Coronary artery (tissue), 2 donors: ENCODE results near the gene VPS72.

ENCODE experiments used
- DNase-seq: peaks from one replicate; pipeline ENCODE4 v3.0.0-alpha.2; 2017; ENCODE audit warnings: low spot score
- H3K27ac ChIP-seq, 2 donors: fragments of 200-600 bp; sonication (generic); one replicate each; pipeline ENCODE4 v1.5.1; 2016 to 2019
- H3K4me3 ChIP-seq: fragments of 200-600 bp; sonication (generic); 2 replicates; pipeline ENCODE4 v1.5.1; 2016; ENCODE audit warnings: mild to moderate bottlenecking, moderate library complexity
- TF ChIP-seq, protein P1 (sequence below): fragments of 200-600 bp; sonication (generic); IDR thresholded peaks from one replicate; pipeline ENCODE4 v1.5.1; 2019; ENCODE audit warnings: antibody characterized with exemption

The VPS72 gene, protein sequence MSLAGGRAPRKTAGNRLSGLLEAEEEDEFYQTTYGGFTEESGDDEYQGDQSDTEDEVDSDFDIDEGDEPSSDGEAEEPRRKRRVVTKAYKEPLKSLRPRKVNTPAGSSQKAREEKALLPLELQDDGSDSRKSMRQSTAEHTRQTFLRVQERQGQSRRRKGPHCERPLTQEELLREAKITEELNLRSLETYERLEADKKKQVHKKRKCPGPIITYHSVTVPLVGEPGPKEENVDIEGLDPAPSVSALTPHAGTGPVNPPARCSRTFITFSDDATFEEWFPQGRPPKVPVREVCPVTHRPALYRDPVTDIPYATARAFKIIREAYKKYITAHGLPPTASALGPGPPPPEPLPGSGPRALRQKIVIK

DNA sequence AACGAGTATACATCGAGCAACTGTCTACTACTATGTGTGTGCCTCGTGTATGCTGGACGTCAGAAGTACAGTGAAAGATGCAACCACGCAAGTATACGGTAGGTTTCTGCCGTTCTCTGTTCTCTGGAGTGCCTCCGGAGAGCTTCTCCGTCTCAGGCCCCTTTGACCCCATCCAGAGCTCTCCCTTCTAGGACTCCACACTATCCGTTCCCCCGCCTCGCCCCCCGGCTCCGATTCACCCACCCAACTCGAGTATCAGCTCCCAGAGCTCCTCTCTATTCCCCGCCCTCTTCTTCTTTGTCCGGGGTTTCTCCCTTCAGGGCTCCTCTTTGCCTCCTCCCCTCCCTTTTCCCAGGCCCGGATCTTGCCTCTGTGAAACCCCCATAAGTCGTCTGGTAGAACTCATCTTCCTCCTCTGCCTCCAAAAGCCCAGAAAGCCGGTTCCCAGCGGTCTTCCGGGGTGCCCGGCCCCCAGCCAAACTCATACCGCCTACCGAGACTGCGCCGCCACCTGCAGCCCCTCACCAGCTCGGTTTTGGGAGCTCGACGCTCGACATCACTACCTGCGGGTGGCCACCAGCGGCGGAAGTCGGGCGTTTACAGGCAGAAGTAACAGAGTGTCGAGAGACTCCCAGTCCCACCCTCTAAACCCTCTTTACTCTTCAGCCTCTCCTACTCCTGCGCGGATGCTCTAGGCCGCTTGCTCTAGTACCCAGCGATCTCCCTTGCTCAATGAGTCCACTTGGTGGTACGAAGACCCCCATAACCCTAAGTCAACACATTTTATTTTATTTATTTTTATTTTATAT is at the start of gene VPS72:
VPS72 (minus strand) TSS at position 561 of the 809 bp plus-strand sequence; CDS start at position 485, 76 bp downstream.
- TF ChIP-seq, protein P1, sequence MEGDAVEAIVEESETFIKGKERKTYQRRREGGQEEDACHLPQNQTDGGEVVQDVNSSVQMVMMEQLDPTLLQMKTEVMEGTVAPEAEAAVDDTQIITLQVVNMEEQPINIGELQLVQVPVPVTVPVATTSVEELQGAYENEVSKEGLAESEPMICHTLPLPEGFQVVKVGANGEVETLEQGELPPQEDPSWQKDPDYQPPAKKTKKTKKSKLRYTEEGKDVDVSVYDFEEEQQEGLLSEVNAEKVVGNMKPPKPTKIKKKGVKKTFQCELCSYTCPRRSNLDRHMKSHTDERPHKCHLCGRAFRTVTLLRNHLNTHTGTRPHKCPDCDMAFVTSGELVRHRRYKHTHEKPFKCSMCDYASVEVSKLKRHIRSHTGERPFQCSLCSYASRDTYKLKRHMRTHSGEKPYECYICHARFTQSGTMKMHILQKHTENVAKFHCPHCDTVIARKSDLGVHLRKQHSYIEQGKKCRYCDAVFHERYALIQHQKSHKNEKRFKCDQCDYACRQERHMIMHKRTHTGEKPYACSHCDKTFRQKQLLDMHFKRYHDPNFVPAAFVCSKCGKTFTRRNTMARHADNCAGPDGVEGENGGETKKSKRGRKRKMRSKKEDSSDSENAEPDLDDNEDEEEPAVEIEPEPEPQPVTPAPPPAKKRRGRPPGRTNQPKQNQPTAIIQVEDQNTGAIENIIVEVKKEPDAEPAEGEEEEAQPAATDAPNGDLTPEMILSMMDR, result no peak
- Histone ChIP-seq H3K27ac (peak within 1 kb of the TSS; percentile 75 to 82), H3K4me3 (peak within 1 kb of the TSS; percentile 85)
- DNase-seq, result peak; percentile 88

DNA sequence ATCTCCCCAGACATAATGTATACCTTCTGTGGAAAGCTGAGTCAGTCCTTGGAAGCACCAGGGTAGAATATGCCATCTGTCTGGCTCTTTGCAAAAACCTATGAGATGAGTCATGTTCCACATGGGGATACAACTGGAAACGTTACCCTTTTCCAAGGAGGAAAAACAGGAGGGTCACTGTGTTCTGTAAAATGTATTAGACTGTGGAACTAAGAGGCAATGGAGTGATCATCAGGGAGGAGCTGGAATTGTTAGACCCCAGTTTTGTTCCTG is 48.4 kb upstream of the VPS72 start:
- Histone ChIP-seq H3K4me3 (no peak overlapping the region), H3K27ac (no peak overlapping the region)
- no peak for DNase-seq
- TF ChIP-seq, protein P1, result no peak

DNA sequence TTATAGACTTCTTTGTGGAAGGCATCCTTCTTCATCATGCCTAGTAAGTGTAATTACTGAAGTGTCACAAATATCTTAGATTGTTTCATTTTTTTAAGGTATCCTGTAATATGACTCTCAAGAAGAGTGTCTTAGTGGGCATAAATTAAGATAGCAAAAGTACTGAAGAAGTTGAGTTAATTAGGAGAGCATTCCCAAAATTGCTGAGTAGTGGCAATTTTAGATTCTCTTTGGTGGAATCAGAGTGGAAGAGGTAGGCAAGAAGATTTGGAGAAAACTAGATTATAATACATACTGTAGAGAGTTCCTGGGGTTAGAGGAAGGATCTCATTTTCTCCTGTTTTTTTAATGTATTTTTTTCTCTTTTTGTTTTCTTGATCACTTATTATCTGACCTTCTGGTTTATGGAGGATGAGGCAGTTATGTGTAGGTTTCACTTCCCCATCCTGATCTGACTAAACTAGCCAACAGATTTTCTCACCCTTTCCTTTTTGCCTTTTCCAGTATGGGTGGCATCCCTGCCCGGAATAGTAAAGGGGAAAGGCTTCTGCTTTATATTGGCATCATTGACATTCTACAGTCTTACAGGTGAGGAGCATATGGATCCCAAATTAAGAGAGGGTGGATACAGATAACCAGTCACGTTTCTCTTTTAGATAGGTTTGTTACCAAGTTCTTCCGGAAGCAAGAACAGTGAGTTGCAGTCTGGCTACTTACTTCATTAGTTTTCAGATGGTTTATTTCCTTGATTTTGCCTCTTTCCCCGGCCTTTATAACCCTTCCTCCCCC is 47.9 kb upstream of the VPS72 start:
- H3K4me3 ChIP-seq, result no peak overlapping the region
- H3K27ac ChIP-seq, result no peak overlapping the region
- no peak for DNase-seq
- TF ChIP-seq, protein P1, result no peak

DNA sequence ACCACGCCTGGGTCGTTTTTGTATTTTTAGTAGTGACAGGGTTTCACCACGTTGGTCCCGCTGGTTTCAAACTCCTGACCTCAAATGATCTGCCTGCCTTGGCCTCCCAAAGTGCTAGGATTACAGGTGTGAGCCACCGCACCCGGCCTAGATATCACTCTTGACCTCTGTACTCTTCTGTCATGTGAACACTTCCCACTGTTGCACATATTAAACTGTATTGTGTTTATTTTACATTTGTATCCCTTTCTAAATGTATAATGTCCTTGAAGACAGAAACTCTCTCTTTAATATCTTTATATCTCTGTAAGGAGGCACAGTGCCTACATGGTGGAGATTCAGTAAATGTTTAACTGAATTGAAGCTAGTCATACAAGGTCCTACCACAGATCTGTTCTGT is 45.2 kb upstream of the VPS72 start:
- no peak overlapping the region for H3K27ac ChIP-seq
- DNase-seq, result no peak
- TF ChIP-seq, protein P1, result no peak
- H3K4me3 ChIP-seq, result no peak overlapping the region

DNA sequence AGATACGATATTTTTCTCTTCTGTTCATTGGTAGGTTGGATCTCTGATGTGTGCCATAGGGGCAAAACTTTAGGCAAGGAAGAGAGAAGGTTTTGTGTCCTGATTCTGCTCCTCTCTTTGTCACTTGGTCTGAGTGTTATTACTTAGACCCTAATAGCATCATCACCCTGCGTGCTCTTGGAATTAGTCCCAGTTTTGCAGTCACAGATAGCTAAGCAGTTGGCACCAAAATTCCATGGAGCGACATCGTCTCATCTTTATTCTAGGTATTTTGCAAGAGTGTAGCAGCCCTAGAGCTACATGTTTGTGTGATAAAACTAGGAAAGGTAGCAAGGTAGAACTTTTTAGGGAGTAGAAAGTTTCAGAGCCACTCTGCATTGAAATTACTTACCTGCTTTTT is 32.1 kb upstream of the VPS72 start:
- Histone ChIP-seq H3K4me3 (no peak overlapping the region), H3K27ac (no peak overlapping the region)
- TF ChIP-seq, protein P1, result no peak
- no peak for DNase-seq

DNA sequence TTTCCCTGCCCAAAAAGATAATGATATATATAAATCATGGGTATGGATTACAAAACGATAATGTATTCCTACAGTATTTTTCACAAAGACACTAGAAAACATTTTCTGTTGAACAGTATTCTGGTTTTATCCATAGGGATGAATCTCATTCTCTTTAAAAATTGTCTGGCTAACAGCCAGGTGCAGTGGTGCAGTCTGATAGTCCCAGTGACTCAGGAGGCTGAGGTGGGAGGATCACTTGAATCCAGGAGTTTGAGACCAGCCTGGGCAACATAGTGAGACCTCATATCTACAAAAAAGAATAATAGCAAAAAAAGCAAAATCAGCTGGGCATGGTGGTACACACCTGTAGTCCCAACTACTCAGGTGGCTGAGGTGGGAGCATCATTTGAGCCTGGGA is 31.6 kb upstream of the VPS72 start:
- DNase-seq, result no peak
- Histone ChIP-seq H3K27ac (no peak overlapping the region), H3K4me3 (no peak overlapping the region)
- TF ChIP-seq, protein P1, result no peak
